ENCODE measurements around the gene SOS1.
"Not testable (repeated sequence)": the region's sequence is repeated elsewhere in the genome, so short reads cannot be mapped to it uniquely, and the experiment has no call there.

The SOS1 gene

DNA sequence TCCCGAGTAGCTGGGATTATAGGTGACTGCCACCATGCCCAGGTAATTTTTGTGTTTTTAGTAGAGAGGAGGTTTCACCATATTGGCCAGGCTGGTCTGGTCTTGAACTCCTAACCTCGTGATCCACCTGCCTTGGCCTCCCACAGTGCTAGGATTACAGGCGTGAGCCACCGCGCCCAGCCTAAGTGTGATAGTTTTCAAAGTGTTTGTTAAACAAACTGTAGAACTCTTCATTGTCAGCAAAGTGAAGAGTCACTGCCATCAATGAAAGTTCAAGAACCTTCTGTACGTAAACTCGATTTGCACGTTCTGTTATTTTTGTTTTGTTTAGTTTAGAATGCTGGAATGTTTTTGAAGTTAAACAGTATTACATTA, 18.0 kb upstream of the SOS1 start:
- no peak for DNase-seq (ENCODE audit: low spot score)

DNA sequence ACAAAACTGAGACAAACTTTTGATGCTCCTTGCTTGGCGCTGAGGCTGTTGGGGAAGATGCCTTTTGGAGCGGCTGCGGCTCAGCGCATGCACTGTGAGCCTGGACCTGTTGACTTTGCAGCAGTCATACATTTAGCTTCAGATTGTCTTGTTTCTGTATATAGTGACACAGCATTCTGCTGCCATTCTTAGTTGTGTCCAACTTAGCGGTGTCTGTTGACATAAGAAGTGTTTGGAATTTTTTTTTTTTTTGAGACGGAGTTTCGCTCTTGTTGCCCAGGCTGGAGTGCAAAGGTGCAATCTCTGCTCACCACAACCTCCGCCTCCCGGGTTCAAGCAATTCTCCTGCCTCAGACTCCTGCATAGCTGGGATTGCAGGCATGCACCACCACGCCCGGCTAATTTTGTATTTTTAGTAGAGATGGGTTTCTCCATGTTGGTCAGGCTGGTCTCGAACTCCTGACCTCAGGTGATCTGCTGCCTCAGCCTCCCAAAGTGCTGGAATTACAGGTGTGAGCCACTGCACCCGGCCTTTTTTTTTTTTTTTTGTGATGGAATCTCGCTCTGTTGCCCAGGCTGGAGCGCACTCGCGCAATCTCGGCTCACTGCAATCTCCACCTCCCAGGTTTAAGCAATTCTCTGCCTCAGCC, 17.5 kb upstream of the SOS1 start:
- DNase-seq (ENCODE audit: low spot score), result not testable (repeated sequence)

DNA sequence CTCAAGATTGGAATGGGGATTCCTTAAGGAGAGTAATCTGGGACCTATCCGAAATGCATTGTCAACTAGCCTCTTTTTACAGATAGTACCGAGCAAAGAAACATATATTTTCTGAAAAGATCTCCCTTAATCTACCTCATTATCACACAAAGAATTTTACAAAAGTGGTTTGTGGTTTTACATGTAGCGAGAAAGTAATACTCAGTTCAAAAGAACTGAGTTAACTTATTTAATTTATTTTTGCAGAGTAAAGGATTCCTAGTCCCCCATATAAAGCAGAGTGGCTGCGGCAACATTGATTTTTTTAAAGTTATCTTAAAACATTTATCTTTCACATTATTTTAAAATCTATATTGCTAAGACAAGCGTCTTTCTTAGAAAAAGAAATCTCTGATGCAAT, 15.9 kb upstream of the SOS1 start:
- no peak for DNase-seq (ENCODE audit: low spot score)

DNA sequence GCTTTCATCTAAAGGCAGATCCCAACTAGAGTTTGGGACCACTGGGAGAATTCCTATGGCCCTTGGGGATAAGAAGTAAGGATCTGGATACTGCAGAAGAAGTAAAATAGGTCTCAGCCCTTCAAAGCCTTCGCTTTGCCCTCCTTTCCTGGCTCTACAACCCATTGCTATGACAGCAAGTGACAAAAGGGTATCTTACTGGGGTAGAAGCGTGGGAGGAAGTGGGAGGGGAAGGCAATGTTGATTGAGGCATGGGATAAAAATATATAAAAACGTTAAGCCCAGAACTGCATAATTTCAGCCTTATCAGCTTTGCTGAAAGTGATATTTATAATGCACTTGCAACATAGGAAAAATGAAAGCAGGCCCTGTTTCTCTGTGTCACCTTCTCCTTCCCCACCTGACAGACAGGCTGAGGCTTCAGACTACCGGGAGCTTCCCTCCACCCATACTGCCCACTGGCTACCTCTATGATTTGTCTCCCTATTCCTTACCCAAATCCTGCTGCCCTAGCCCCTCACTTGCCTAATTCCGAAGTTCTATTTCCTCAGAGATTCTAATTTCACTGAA, 14.9 kb upstream of the SOS1 start:
- no peak for DNase-seq (ENCODE audit: low spot score)

DNA sequence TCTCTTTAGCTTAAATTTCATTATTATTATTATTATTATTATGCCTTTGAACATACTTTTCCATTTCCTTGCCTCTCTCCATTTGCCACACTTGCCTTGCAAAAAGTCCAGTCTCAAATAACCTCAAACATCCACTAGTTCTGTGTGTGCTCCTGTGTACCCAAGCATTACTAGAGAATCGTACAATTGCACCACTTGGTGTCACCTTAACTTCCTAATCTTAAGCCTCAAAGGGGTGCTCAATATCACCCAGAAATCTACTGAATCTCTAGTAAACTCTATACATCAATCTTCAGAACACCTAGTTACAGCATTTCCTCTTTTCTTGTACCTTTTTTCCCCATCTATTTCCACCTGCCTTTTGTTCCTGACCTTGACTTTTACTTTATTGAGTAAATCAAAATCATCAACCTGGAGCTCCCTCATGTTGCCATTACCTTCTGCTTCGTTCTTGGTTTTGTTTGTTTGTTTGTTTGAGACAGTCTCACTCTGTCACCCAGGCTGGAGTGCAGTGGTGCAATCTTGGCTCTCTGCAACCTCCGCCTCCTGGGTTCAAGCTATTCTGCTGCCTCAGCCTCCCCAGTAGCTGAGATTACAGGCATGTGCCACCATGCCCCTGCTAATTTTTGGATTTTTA, 12.5 kb upstream of the SOS1 start:
- no peak for DNase-seq (ENCODE audit: low spot score)

DNA sequence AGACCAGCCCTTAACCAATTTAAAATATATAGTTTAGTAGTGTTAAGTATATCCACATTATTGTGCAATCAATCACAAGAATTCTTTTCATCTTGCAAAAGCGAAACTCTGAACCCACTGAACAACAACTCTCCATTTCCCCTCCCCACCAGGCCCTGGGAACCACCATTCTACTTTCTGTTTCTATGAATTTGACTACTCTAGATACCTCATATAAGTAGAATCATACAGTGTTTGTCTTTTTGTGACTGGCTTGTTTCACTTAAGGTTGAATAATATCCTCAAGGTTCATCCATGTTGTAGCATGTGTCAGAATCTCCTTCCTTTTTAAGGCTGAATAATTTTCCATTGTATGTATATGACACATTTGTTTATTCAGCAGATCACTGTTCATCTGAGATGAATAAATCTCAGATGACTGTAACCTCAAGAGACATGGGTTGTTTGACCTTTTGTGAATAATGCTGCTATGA, 8.1 kb upstream of the SOS1 start:
- DNase-seq (ENCODE audit: low spot score), result peak; percentile 94

DNA sequence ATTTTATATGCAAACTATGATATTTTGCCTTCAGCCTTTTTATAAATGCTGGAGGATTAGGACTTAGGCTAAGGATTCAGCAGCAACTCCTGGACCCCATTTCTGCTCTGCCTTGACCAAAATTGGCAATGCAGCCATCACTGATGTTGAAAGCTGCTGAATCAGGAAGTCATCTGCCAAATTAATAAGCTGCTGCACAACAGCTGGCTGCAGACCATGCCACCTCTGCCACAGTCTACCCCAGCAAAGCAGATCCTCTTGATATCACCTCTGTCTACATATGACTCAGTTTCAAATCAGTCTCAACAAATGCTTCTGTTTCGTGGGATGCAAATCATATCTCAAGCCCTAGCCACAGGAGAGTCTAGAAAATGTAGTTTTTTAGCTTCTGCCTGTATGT, 7.1 kb upstream of the SOS1 start:
- peak; percentile 93 for DNase-seq (ENCODE audit: low spot score)

DNA sequence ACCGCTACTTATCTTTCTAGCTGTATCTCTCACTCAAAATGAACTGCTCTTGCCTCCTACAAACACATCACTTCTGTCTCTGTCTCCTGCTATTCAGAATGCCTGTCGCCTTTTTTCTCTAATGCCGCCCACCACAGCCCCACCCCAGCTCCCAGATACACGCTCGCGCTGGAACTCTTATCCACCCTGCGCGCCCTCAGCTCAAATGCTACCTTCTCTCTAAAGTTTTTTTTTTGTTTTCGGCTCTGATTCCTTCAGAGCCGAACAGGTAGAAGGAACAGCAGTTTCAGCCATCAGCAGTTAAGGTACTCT, 3.9 kb upstream of the SOS1 start:
- DNase-seq (ENCODE audit: low spot score), result no peak

DNA sequence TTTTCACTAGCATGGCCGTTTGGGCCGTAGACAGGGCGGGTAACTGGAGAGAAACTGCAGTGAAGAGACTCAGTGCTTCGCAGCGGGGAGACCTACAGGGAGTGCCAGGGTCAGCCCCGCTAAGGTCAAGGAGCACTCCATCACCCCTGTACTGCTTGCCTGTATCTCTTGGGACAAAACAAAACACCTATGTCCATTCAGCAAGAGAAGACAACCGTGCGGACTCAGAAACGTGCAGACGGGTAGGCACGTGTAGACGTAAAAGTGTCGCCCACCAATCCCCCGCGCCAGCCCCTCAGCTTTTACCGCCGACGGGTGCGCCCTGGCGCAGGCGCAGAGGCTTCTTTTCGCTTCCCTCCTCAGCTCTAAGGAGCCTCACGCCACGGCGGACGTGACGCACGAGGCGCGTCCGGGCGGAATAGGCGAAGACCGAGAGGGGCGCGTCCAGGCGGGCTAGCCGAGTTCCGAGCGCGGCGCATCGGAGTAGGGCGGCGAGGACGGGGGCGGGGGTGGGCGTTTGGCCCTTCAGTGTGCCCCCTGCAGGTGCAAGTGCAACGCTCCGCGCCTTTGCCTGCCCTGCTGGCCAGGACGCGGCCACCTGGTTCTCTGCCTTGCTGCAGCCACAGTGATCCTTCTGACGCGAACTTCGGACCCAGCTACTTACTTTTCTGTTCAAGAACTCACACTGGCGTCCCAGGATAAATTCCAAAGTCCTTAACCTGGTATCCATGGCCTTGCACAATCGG, 3.3 kb upstream of the SOS1 start:
- peak; percentile 98 for DNase-seq (ENCODE audit: low spot score)

DNA sequence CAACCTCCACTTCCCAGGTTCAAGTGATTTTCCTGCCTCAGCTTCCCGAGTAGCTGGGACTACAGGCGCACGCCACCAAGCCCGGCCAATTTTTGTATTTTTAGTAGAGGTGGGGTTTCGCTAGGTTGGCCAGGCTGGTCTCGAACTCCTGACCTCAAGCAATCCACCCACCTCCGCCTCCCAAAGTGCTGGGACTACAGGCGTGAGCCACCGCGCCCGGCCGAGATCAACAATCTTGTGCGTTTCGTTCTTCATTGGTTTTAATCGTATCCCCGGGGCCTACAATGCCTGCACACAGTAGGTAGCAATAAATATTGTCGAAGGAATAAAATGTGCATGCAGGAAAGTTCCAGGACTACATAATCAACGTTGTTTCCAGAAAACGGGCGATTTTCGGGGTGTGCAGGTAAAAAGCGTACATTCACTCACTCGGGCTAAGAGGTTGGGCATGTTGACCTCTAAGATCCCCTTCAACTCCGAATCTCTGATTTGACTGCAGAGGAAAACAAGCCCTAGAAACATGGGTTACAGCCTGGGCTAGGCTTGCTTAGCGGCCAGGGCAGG, 2.7 kb upstream of the SOS1 start:
- no peak for DNase-seq (ENCODE audit: low spot score)

DNA sequence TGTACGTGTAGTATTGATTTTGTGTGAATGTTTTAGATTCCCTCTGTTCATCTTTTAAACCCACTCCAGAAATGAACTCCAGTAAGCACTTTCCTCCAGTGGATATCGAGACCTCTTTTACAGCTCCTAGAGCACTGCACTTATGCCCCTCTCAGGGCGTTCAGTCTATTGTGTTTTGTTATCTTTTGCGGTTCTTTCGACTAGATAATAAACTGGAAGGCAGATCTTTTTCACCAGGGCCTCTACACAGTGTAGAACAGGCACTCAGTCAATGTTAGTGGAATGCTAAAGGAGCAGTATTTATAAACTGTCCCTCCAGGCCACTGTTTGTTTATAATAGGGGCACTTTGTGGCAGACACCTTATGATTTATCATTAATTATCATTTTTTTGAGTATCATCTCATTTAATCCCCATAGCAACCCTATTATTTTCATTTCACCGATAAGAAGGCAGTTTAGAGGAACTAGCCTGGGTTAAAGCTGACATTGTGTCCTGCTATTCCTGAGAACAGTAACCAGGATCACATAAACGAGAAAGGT, 742 bp upstream of the SOS1 start:
- DNase-seq (ENCODE audit: low spot score), result no peak

DNA sequence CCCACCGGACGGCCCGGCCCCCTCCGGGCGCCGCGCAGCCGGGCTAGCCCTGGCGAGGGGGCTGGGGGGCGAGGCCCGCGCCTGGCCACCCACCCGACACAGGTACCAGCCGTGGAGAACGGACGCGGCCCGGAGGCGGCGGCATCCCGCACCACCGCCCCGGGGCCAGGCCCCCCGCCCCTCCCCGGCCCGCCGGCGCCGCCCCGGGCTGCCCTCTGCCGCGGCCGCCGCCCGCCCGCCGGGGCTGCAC, 405 bp downstream of the SOS1 start:
- DNase-seq (ENCODE audit: low spot score), result no peak

DNA sequence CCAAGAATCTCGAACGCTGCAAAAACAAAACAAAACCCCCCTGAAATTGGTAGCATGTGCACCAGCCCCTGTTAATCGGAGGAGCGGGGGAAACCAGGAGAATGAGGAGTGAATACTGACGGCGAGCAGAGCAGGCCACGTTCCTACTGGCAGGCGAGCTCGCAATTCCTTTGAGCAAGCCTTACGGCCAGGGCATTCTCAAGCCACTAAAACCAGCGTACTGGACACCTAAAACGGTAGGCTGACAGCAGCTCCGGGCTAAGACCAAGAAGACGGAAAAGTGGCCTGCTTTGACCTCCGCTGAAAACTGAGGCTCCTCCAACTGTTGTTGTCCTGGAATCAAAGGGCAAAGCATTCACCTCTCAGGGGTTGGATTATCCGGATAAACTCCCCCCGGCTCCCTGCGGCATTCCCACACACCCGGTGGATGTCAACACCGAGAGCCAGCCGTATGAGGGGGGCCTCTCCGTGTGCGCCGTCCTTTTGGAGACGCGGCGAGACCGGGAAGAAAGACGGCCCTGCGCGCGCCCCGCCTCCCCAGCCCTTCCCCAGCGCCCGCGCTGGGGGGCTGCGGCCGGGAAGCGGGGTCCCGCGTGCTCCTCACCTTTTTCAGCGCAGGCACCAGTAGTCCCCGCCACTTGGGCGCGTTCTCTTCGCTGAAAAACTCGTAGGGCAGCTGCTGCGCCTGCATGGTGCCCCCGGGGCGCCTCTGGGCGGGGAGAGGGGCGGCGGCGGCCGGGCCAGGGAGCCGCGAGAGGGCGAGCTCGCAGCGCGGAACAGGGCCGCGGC, 925 bp downstream of the SOS1 start:
- peak; percentile 55 for DNase-seq (ENCODE audit: low spot score)

DNA sequence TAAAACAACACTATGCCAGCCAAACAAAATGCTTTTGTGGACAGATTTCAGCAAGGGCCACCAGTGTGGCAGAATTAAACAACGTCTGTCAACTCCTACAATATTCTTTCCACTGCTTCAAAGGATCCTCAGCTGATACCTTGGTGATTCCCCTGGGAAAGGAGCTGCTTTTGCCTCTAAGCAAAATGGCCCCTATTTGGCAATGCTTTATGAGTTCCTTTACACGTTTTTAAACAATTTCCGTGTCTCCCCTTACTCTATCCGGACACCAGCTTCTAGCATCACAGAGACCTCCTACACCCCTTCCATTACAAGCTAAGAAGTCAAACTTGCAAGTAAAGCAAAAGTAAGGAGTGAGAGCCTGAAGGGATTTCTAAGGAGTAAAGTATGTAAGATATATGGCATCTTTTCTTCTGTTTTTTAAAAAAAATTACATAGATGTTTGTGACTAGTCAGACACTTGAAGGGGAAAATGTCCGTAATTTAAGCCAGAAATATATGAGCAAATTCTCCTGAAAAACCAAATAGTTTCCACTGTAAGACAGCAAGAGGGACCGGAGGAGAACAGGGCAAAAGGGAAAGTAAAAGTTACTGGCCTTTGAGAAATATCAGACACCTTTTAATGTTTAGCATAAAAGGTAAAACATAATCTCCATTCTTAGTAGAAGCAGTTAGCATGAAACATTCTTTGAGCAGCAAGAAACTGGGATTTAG, 1.9 kb downstream of the SOS1 start:
- no peak for DNase-seq (ENCODE audit: low spot score)

DNA sequence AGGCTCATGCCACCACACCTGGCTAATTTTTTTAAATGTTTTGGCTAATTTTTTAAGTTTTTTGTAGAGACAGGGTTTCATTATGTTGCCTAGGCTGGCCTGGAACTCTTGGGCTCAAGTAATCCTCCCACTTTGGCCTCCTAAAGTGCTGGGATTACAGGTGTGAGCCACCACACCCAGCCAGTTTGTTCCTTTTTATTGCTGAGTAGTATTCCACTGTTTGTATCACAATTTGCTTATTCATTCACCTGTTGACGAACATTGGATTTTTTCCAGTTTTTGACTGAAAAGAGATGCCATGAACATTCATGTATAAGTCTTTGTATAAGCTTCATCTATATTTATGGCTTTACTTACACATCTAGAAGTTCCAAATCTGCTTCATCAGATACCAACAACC, 5.3 kb downstream of the SOS1 start:
- no peak for DNase-seq (ENCODE audit: low spot score)

DNA sequence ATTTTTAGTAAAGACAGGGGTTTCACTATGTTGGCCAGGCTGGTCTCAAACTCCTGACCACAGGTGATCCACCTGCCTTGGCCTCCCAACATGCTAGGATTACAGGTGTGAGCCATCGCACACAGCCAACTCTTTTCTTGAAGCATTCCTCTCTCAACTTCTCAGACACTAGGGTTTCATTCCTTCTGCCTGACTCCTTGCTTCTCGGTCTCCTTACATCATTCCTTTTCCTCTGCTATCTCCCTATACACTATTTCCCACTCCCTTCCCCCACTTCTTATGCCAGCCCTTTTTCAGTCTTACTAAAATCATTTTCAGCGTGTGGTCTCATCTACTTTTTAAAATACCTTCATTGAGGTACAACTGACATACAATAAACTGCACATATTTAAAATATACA, 6.1 kb downstream of the SOS1 start:
- DNase-seq (ENCODE audit: low spot score), result no peak

DNA sequence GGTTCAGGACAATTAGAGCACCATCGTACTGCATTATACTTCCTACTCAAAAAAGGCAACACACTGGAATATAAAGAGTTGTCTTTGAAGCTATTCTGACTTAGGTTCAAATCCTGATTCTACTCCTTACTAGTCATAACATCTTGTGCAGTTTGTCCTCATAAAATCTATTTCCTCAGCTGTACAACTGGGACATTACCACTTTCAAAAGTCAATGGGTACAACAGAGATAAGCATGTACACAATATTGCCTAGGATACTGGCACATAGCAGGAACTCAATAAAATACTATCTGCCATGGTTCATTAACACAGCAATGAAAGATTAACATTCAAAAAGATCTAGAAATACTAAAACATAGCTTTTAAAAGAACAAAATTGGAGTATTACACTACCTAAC, 11.3 kb downstream of the SOS1 start:
- no peak for DNase-seq (ENCODE audit: low spot score)

DNA sequence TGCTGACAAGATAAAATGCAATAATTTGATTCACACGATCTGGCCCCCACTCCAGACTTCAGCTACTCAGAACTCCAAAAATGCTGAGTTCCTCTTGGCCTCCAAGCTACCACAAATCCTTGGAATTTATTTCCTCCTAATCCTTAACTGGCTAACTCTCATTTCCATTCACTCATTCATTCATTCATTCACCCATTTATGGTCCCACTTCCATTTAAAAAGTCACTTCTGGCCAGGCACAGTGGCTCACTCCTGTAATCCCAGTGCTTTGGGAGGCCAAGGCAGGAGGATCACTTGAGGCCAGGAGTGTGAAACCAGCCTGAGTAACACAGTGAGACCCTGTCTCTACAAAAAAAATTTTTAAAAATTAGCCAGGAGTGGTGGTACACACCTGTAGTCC, 12.5 kb downstream of the SOS1 start:
- no peak for DNase-seq (ENCODE audit: low spot score)

DNA sequence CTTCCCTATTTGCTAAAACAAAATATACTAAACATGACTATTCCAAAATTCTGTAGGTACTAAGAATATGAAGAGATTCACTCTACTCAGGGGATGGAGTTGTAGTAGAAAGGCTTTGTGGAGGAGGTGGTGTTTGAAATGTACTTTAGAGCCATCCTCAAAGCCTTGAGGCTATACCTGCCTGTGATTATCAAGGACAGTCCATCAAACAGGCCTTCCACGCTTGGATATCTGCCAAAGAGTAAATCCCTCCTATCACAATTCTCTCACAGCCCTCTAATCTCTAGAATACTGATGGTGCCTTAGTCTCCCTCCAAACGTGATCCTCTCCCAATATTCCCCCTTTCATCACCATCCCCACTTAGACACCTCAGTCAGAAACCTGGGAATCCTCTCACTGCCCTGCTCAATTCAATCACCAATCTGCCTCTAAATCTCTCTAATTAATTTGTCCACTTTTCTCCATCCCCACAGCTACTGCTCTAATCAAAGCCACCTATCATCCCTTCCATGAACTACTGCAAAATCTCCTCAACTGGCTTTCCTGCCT, 13.1 kb downstream of the SOS1 start:
- DNase-seq (ENCODE audit: low spot score), result no peak

DNA sequence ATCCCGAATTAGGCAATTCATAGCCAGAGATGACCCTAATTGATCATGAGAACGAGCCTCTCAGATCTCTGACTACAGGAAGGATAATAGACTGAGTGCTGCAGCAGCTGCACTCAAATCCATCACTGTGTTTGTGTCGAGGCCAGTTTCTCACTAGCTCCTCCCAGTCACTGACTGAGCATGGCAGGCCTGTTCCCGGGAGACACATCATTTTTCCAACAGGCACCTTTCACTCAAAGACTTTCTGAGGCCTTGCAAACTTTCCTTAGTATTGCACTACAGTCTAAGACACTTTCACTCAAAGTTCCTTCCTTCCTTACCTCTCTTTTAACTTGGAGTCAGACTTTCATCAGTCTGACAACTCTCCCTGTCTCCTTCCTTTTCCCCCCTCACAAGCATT, 13.7 kb downstream of the SOS1 start:
- no peak for DNase-seq (ENCODE audit: low spot score)

All from activated CD4-positive, alpha-beta T cell treated with anti-CD3 and anti-CD28 coated beads, Interleukin-2, Interleukin-4, amounts not matched to agents 100 ng/mL and 50 ng/mL, durations not matched to agents 16 hours and 8 hours (primary cell).